Keratinocyte (primary cell): ENCODE data around the gene PDE11A. TPM values are rescaled to one million over a fixed set of nuclear protein-coding genes. Genes with fewer than 3 reads are reported as not detected.

ENCODE experiments used
- DNase-seq: peaks from one replicate; pipeline ENCODE4 v3.0.0-alpha.2; 2011; ENCODE audit warnings: low read depth, missing footprints, low spot score
- FAIRE-seq: peaks from 2 replicates; lab custom pipeline; 2011; peaks lifted over from hg19 to GRCh38; lab: Jason Lieb, UNC
- H2AFZ ChIP-seq: 2 replicates; pipeline ENCODE4 v1.6.0; 2012; ENCODE audit warnings: low read length, control low read depth, inconsistent platforms; ENCODE audit not compliant: control insufficient read depth
- H3K27ac ChIP-seq: 2 replicates; pipeline ENCODE4 v1.5.1; 2011; ENCODE audit warnings: low read length; ENCODE audit not compliant: control insufficient read depth, insufficient read depth
- H3K27me3 ChIP-seq: 3 replicates; pipeline ENCODE4 v1.6.0; 2011; ENCODE audit warnings: low read length; ENCODE audit not compliant: control insufficient read depth, insufficient read depth; ENCODE audit errors: extremely low read depth
- H3K36me3 ChIP-seq, 2 experiments: 2 replicates in 1 of 2; 3 replicates in 1 of 2; pipeline ENCODE4 v1.5.1; 2011; ENCODE audit warnings: low read length in 2 of 2, mild to moderate bottlenecking in 1 of 2; ENCODE audit not compliant: control insufficient read depth in 2 of 2, insufficient read depth in 2 of 2; ENCODE audit errors: extremely low read depth in 1 of 2
- H3K4me1 ChIP-seq: 3 replicates; pipeline ENCODE4 v1.5.1; 2011; ENCODE audit warnings: low read length; ENCODE audit not compliant: control insufficient read depth, insufficient read depth; ENCODE audit errors: extremely low read depth
- H3K4me2 ChIP-seq: 3 replicates; pipeline ENCODE4 v1.6.0; 2011; ENCODE audit warnings: low read depth, low read length; ENCODE audit not compliant: control insufficient read depth, insufficient read depth; ENCODE audit errors: extremely low read depth
- H3K4me3 ChIP-seq, 3 experiments: fragments of 200-600 bp in 1 of 3; sonication (generic) in 1 of 3; 2 replicates in 2 of 3; 3 replicates in 1 of 3; pipeline ENCODE4 v1.5.1; 2011 to 2016; ENCODE audit warnings: low read length in 3 of 3, mild to moderate bottlenecking in 3 of 3, control low read depth in 2 of 3, inconsistent platforms in 1 of 3, low read depth in 1 of 3, mixed read lengths in 1 of 3, mixed run types in 1 of 3, moderate library complexity in 1 of 3; ENCODE audit not compliant: control insufficient read depth in 2 of 3, insufficient read depth in 2 of 3; ENCODE audit errors: extremely low read depth in 1 of 3
- H3K79me2 ChIP-seq: 2 replicates; pipeline ENCODE4 v1.6.0; 2012; ENCODE audit warnings: low read length; ENCODE audit not compliant: control insufficient read depth, insufficient read depth
- H3K9ac ChIP-seq: 3 replicates; pipeline ENCODE4 v1.6.0; 2011; ENCODE audit warnings: low read length; ENCODE audit not compliant: control insufficient read depth, insufficient read depth; ENCODE audit errors: extremely low read depth
- H3K9me1 ChIP-seq: 3 replicates; pipeline ENCODE4 v1.6.0; 2011; ENCODE audit warnings: low read length; ENCODE audit not compliant: control insufficient read depth, insufficient read depth; ENCODE audit errors: extremely low read depth
- H3K9me3 ChIP-seq: 2 replicates; pipeline ENCODE4 v1.5.1; 2012; ENCODE audit warnings: low read depth, low read length; ENCODE audit not compliant: control insufficient read depth
- H4K20me1 ChIP-seq: 3 replicates; pipeline ENCODE4 v1.6.0; 2011; ENCODE audit warnings: low read length; ENCODE audit not compliant: control insufficient read depth, insufficient read depth; ENCODE audit errors: extremely low read depth
- EZH2 ChIP-seq: IDR thresholded peaks from one replicate; pipeline ENCODE4 v1.6.1; 2012; ENCODE audit warnings: inconsistent platforms, mild to moderate bottlenecking, low read length, moderate library complexity
- dilution Hi-C: fragments of 300-500 bp; cut with MboI; formaldehyde crosslinking; loops from one replicate; pipeline ENCODE4 v1.7.0; 2020; ENCODE audit warnings: low sequenced_read_pairs; ENCODE audit not compliant: extremely low pct_ligation_motif_present
- polyA plus RNA-seq, 5 experiments: library from polyadenylated mRNA; depleted of rRNA in 3 of 5; stranded (reverse) in 3 of 5; stranded (forward) in 1 of 5; unstranded in 1 of 5; fragments of >200 nt; gene quantifications; 1 replicate in 1 of 5; 2 replicates in 3 of 5; 3 replicates in 1 of 5; pipeline versions ENCODE4 v1.2.1 to v1.2.3, GENCODE V29; 2011 to 2012; ENCODE audit warnings: missing spikeins in 2 of 5, low read depth in 1 of 5, low replicate concordance in 1 of 5
- TF ChIP-seq, protein P1 (sequence below), 3 experiments: IDR thresholded peaks in 1 of 3; conservative IDR thresholded peaks in 1 of 3; optimal IDR thresholded peaks in 1 of 3; 2 replicates in 2 of 3; 3 replicates in 1 of 3; pipeline versions ENCODE3 to v1.5.1; 2011; ENCODE audit warnings: low read length in 3 of 3, mild to moderate bottlenecking in 3 of 3, moderate library complexity in 2 of 3, control low read depth in 1 of 3, inconsistent platforms in 1 of 3; ENCODE audit not compliant: insufficient read depth in 2 of 3; ENCODE audit errors: extremely low read depth in 1 of 3

The PDE11A gene
- polyA plus RNA-seq, 1 donor (not counting 4 experiments of a cell fraction or from before 2014, with no cell fraction given) = 0.01 TPM

DNA sequence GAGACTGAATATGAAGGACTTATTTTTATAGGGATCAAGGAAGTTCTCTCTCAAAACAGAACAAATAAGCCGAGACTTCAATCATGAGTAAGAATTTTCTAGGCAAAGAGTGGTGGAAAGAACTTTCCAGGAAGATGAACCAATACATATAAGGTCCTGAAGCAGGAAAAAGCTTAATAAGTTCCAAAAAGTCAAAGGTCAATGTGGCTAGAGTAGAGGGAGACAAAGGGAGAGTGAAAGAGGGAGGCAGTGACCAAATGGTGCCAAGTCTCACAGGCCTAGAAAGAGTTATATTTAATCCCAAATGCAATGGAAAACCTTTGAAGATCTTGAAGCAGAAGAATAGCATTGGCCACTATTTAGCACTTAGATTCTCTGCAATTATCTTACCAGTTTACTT, 56.0 kb downstream of the PDE11A start:
- dilution Hi-C loops = no loop called here
- no peak for FAIRE-seq
- H4K20me1 ChIP-seq = no peaks in the 10 kb centered on the region

DNA sequence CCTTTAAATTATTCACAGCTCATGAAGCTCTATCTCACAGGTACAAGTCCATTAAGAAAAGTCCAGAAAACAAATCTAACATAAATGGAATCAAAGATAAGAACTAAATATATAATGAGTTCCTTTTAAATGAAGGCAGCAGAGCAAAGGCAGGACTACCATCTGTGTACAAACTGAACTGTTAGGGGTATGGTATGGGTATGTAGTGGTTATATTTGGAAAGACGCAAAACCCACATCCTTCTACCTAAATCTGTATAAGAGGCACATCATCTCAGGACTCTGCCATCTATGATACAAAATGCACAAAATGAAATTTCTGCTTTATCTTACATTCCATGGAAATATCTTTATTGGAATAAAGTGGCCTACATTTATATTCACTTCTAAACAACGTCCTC, 59.9 kb downstream of the PDE11A start:
- dilution Hi-C loops = no loop called here
- no peaks in the 10 kb centered on the region for H3K36me3 ChIP-seq
- H3K9me3 ChIP-seq = no peaks in the 10 kb centered on the region
- H3K79me2 ChIP-seq = no peaks in the 10 kb centered on the region
- no peak overlapping the region for H3K4me2 ChIP-seq
- no peak overlapping the region for H3K27ac ChIP-seq
- no peaks in the 10 kb centered on the region for H3K27me3 ChIP-seq
- TF ChIP-seq EZH2 = no peak
- TF ChIP-seq, protein P1, sequence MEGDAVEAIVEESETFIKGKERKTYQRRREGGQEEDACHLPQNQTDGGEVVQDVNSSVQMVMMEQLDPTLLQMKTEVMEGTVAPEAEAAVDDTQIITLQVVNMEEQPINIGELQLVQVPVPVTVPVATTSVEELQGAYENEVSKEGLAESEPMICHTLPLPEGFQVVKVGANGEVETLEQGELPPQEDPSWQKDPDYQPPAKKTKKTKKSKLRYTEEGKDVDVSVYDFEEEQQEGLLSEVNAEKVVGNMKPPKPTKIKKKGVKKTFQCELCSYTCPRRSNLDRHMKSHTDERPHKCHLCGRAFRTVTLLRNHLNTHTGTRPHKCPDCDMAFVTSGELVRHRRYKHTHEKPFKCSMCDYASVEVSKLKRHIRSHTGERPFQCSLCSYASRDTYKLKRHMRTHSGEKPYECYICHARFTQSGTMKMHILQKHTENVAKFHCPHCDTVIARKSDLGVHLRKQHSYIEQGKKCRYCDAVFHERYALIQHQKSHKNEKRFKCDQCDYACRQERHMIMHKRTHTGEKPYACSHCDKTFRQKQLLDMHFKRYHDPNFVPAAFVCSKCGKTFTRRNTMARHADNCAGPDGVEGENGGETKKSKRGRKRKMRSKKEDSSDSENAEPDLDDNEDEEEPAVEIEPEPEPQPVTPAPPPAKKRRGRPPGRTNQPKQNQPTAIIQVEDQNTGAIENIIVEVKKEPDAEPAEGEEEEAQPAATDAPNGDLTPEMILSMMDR (optimal IDR thresholded peaks at IDR 0.05 in 1 of 3, IDR thresholded peaks at IDR 0.05 in 1 of 3, conservative IDR thresholded peaks at IDR 0.05 in 1 of 3; ENCODE audit: extremely low read depth in 1 of 3, insufficient read depth in 2 of 3, low read length in 3 of 3) = no peak
- no peak overlapping the region for H3K9ac ChIP-seq
- FAIRE-seq (no peak), DNase-seq (no peak)
- H3K4me1 ChIP-seq = no peaks in the 10 kb centered on the region
- no peaks in the 10 kb centered on the region for H4K20me1 ChIP-seq
- no peak overlapping the region for H2AFZ ChIP-seq
- no peaks in the 10 kb centered on the region for H3K9me1 ChIP-seq
- H3K4me3 ChIP-seq = no peak overlapping the region

More for the DNA sequence above, 56.0 kb downstream of the PDE11A start:
- TF ChIP-seq EZH2 = no peak
- TF ChIP-seq, protein P1 (optimal IDR thresholded peaks at IDR 0.05 in 1 of 3, IDR thresholded peaks at IDR 0.05 in 1 of 3, conservative IDR thresholded peaks at IDR 0.05 in 1 of 3; ENCODE audit: extremely low read depth in 1 of 3, insufficient read depth in 2 of 3, low read length in 3 of 3) = no peak
- H3K9me3 ChIP-seq = no peaks in the 10 kb centered on the region
- H3K4me3 ChIP-seq = no peak overlapping the region
- H3K36me3 ChIP-seq = no peaks in the 10 kb centered on the region
- H3K27ac ChIP-seq = no peak overlapping the region
- H3K9ac ChIP-seq = no peak overlapping the region
- H2AFZ ChIP-seq = no peak overlapping the region
- no peaks in the 10 kb centered on the region for H3K4me1 ChIP-seq
- no peak for DNase-seq
- H3K79me2 ChIP-seq = no peaks in the 10 kb centered on the region
- no peak overlapping the region for H3K4me2 ChIP-seq
- no peaks in the 10 kb centered on the region for H3K9me1 ChIP-seq
- H3K27me3 ChIP-seq = no peaks in the 10 kb centered on the region
